Right atrium auricular region (tissue), 2 donors: Measurements from ENCODE around the gene ARID3A. TPM values are rescaled to one million over a fixed set of nuclear protein-coding genes. Genes with fewer than 3 reads are reported as not detected.

Experiments
- DNase-seq: peaks from one replicate; pipeline ENCODE4 v3.0.0-alpha.2; 2019; ENCODE audit warnings: low spot score
- H3K27ac ChIP-seq, 2 donors: fragments of 200-600 bp; sonication (generic); 1 replicate in 1 of 2; 2 replicates in 1 of 2; pipeline ENCODE4 v1.5.1; 2016 to 2019
- H3K27me3 ChIP-seq, 2 donors: fragments of 200-600 bp; sonication (generic); one replicate each; pipeline versions ENCODE4 v1.5.1 to v1.6.0; 2017 to 2019
- H3K36me3 ChIP-seq: fragments of 200-600 bp; sonication (generic); one replicate; pipeline ENCODE4 v1.5.1; 2016
- H3K4me1 ChIP-seq, 2 donors: fragments of 200-600 bp; sonication (generic); one replicate each; pipeline versions ENCODE4 v1.5.1 to v1.6.0; 2017 to 2019
- H3K4me3 ChIP-seq, 2 donors: fragments of 200-600 bp; sonication (generic); 1 replicate in 1 of 2; 2 replicates in 1 of 2; pipeline ENCODE4 v1.5.1; 2017 to 2019; ENCODE audit warnings: mild to moderate bottlenecking in 1 of 2, moderate library complexity in 1 of 2
- H3K9me3 ChIP-seq, 2 donors: fragments of 200-600 bp; sonication (generic); one replicate each; pipeline ENCODE4 v1.5.1; 2019
- total RNA-seq, 2 donors: library from RNA; depleted of rRNA; stranded (reverse); fragments of >200 nt; gene quantifications; one replicate each; pipeline ENCODE4 v1.1.0, GENCODE V29; 2016
- TF ChIP-seq, protein P1 (sequence below), 2 donors: fragments of 200-600 bp; sonication (generic); IDR thresholded peaks; one replicate each; pipeline ENCODE4 v1.5.1; 2019; ENCODE audit warnings: antibody characterized with exemption in 2 of 2

The ARID3A gene
- total RNA-seq, 2 donors from 2014 or later, result 1.7 to 3.4 TPM

DNA sequence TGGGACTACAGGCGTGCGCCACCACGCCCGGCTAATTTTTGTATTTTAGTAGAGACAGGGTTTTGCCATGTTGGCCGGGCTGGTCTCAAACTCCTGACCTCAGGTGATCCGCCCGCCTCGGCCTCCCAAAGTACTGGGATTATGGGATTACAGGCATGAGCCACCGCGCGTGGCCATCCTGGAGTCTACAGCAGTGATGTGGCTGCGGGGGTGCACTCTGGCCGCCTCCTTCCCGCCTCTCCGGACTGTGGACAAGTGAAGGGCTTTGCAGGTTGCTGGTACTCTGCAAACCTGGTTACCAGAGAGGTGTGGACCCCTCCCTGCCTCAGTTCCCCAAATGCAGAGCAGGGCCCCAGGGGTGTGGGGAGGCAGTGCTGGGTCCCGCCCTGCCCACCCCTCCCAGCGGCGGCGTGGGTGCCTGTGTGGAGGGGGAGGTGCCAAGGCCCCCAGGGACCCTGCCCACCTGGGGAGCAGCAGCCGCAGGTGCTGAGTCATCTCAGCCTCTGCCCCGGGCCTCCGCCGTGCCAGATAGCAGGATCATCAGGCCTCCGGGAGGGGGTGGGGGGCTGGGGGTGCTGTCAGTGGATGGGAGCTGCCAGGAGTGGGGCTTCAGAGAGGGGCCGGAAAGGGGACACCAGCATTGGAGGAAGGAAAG is 23.1 kb downstream of the ARID3A start:
- Histone ChIP-seq H3K4me3 (no peak overlapping the region), H3K9me3 (no peaks in the 10 kb centered on the region), H3K27me3 (no peaks in the 10 kb centered on the region), H3K27ac (no peak overlapping the region), H3K36me3 (no peaks in the 10 kb centered on the region), H3K4me1 (peaks cover 0 to 8% of the 10 kb centered on the region in 2 donors)
- TF ChIP-seq, protein P1, sequence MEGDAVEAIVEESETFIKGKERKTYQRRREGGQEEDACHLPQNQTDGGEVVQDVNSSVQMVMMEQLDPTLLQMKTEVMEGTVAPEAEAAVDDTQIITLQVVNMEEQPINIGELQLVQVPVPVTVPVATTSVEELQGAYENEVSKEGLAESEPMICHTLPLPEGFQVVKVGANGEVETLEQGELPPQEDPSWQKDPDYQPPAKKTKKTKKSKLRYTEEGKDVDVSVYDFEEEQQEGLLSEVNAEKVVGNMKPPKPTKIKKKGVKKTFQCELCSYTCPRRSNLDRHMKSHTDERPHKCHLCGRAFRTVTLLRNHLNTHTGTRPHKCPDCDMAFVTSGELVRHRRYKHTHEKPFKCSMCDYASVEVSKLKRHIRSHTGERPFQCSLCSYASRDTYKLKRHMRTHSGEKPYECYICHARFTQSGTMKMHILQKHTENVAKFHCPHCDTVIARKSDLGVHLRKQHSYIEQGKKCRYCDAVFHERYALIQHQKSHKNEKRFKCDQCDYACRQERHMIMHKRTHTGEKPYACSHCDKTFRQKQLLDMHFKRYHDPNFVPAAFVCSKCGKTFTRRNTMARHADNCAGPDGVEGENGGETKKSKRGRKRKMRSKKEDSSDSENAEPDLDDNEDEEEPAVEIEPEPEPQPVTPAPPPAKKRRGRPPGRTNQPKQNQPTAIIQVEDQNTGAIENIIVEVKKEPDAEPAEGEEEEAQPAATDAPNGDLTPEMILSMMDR (IDR thresholded peaks at IDR 0.05), result no peak
- DNase-seq, result no peak

DNA sequence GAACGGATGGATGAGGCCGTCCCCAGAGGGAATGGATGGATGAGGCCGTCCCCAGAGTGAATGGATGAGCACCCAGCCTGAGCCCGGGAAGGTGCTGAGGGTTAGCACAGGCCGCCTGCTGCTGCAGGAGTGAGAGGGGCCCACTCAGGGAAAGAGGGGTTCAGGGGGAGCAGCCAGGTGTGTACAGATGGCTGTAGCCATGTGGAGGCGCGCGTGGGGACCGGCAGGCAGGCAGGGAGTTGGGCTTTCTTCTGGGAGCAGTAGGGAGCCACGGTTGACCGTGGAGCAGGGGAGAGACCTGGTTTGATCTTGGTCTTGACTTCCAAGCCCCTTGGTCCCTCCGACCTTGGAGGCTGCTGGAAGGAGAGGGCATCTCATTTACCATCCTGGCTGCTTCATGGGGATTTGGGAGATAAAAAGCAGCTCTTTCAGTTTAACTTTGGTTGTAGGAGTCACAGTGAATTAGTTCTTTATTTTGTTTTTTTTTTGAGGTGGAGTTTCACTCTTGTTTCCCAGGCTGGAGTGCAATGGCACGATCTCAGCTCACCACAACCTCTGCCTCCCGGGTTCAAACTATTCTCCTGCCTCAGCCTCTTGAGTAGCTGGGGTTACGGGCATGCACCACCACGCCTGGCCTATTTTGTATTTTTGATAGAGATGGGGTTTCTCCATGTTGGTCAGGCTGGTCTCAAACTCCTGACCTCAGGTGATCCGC is 24.7 kb downstream of the ARID3A start:
- Histone ChIP-seq H3K27me3 (no peaks in the 10 kb centered on the region), H3K4me1 (peaks cover 0 to 8% of the 10 kb centered on the region in 2 donors), H3K9me3 (no peaks in the 10 kb centered on the region), H3K27ac (no peak overlapping the region), H3K36me3 (no peaks in the 10 kb centered on the region), H3K4me3 (no peak overlapping the region)
- no peak for DNase-seq
- TF ChIP-seq, protein P1 (IDR thresholded peaks at IDR 0.05), result no peak

DNA sequence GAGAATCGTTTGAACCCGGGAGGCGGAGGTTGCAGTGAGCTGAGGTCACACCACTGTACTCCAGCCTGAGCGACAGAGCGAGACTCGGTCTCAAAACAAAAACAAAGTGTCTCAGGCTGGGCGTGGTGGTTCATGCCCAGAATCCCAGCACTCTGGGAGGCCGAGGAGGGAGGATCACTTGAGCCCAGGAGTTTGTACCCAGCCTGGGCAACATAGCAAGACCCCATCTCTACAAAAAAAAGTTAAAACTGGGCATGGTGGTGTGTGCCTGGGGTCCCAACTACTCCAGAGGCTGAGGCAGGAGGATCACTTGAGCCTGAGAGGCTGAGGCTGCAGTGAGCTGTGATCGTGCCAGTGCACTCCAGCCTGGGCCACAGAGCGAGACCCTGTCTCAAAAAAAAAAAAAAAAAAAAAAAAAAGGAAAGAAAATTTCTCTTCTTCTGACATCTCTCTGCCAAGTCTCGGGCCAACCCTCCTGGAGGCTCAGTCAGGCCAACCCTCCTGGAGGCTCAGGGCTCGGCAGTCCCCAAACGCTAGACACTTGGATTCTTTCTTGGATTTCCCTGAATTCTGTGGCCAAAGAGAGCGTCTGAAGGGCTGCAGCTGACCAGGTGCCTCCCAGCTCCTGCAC is 26.3 kb downstream of the ARID3A start:
- Histone ChIP-seq H3K27ac (no peak overlapping the region), H3K36me3 (no peaks in the 10 kb centered on the region), H3K4me3 (no peak overlapping the region), H3K9me3 (no peaks in the 10 kb centered on the region), H3K4me1 (peaks cover 0 to 8% of the 10 kb centered on the region in 2 donors), H3K27me3 (no peaks in the 10 kb centered on the region)
- TF ChIP-seq, protein P1 (IDR thresholded peaks at IDR 0.05), result no peak
- DNase-seq, result no peak

DNA sequence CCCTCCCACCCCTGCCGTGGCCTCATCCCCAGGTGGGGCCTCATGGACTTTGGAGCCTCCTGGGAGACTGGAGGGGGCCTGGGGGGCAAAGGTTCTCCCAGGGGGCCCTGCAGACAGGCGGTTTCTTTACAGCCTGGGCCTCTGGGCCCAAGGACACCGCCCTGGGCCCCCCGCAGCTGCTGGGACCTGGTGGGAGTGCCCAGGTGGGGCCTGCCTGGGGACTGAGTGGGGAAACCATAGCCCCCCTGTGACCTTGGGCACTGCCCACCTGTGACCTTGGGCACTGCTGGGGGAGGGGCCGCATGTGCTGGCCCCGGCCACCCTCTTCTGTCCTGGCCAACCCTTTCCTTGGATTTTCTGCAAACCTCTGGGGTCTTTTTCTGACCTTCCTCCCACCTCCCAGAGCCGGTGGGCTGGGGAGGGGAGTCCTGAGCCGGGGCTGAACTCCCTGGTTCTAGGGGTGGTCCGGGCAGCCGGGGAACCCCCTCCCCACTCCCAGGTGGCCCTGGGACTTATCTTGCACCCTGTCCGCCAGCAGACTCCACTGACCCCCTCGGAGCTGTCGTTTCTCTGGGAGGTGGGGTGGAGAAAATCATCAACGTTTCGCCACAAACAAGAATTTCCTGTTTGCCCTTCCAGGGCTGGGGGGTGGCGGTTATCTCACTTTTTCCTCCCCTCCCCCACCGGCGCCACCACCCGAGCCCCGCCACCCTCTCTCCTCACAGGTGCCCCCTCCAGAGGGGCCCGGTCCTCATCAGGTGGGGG is 27.0 kb downstream of the ARID3A start:
- H3K36me3 ChIP-seq, result no peaks in the 10 kb centered on the region
- peaks cover 0 to 8% of the 10 kb centered on the region in 2 donors for H3K4me1 ChIP-seq
- no peak overlapping the region for H3K4me3 ChIP-seq
- no peak for DNase-seq
- TF ChIP-seq, protein P1 (IDR thresholded peaks at IDR 0.05), result no peak
- H3K27me3 ChIP-seq, result no peaks in the 10 kb centered on the region
- no peaks in the 10 kb centered on the region for H3K9me3 ChIP-seq
- no peak overlapping the region for H3K27ac ChIP-seq

DNA sequence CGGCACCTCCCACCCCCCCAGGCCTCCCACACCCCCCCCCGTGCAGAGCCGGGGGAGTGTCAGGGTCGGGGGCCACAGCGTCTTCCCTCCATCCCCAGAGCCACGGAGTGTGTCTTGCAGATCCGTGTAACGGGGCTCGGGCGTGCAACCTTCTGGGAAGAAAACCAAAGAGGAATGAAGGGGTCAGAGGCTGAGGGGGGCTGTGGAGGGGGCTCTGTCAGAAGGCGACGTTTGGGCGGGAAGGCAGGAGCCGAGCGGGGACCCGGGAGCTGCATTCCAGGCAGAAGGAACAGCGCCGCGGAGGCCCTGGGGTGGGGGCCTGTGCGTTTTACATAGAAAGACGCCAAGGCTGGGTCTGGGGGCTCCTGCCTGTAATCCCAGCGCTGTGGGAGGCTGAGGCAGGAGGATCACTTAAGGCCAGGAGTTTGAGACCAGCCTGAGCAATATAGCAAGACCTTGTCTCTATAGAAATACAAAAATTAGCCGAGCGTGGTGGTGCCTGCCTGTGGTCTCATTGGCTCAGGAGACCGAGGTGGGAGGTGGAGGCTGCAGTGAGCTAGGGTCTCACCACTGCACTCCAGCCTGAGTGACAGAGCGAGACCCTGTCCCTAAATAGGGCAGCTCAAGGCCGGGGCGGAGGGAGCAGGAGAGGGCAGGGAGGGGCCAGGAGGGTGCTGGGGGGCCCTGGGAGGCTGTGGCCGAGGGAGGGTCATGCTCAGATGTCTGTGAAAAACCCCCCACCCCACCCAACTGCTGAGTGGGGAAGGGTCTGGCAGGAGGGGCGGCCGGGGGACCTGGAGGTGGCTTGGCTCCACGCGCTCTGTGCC is 27.8 kb downstream of the ARID3A start:
- DNase-seq, result no peak
- TF ChIP-seq, protein P1 (IDR thresholded peaks at IDR 0.05), result no peak
- Histone ChIP-seq H3K9me3 (no peaks in the 10 kb centered on the region), H3K27me3 (no peaks in the 10 kb centered on the region), H3K27ac (no peak overlapping the region), H3K4me1 (peaks cover 0 to 8% of the 10 kb centered on the region in 2 donors), H3K36me3 (no peaks in the 10 kb centered on the region), H3K4me3 (no peak overlapping the region)
